Natural killer cell (primary cell): ENCODE data around the gene ASAP2. TPM values are rescaled to one million over a fixed set of nuclear protein-coding genes. Genes with fewer than 3 reads are reported as not detected.

Source experiments
- ATAC-seq, 3 donors: fragments of 150-1000 bp in 2 of 3; fragments of 200-7000 bp in 1 of 3; cut with Tn5 transposase; 1 replicate in 1 of 3; 2 replicates in 2 of 3; pipeline ENCODE4 v1.10.0; 2021; ENCODE audit warnings: mild to moderate bottlenecking in 2 of 3, moderate library complexity in 2 of 3
- DNase-seq, 2 donors: peaks; one replicate each; pipeline versions ENCODE4 v3.0.0 to v3.0.0-alpha.2; 2013 to 2021; ENCODE audit warnings: mixed read lengths in 1 of 2
- H3K27ac ChIP-seq: one replicate; pipeline ENCODE4 v1.5.1; 2013; ENCODE audit warnings: mild to moderate bottlenecking, low read length
- H3K27me3 ChIP-seq: one replicate; pipeline ENCODE4 v1.6.1; 2013; ENCODE audit warnings: low read length; ENCODE audit not compliant: control insufficient read depth, insufficient read depth
- H3K36me3 ChIP-seq: one replicate; pipeline ENCODE4 v1.6.1; 2013; ENCODE audit warnings: low read length; ENCODE audit not compliant: control insufficient read depth, insufficient read depth
- H3K4me1 ChIP-seq: one replicate; pipeline ENCODE4 v1.6.1; 2013; ENCODE audit warnings: low read length; ENCODE audit not compliant: control insufficient read depth, insufficient read depth
- H3K4me3 ChIP-seq: one replicate; pipeline ENCODE4 v1.5.1; 2013; ENCODE audit warnings: low read length
- H3K9me3 ChIP-seq: one replicate; pipeline ENCODE4 v1.6.1; 2013; ENCODE audit warnings: low read length; ENCODE audit not compliant: control insufficient read depth, insufficient read depth
- H3K27ac Mint-ChIP-seq, 2 donors: one replicate each; pipeline ENCODE4 v1.8.0; 2022; ENCODE audit warnings: mild to moderate bottlenecking in 2 of 2, mixed read lengths in 2 of 2, moderate library complexity in 1 of 2
- H3K27me3 Mint-ChIP-seq, 2 donors: one replicate each; pipeline ENCODE4 v1.8.0; 2022; ENCODE audit warnings: low read depth in 2 of 2, mixed read lengths in 2 of 2
- H3K36me3 Mint-ChIP-seq: one replicate; pipeline ENCODE4 v1.8.0; 2022; ENCODE audit warnings: mixed read lengths
- H3K4me1 Mint-ChIP-seq, 2 donors: one replicate each; pipeline ENCODE4 v1.8.0; 2022; ENCODE audit warnings: mixed read lengths in 2 of 2
- H3K4me3 Mint-ChIP-seq: one replicate; pipeline ENCODE4 v1.8.0; 2022; ENCODE audit warnings: mild to moderate bottlenecking, moderate library complexity, mixed read lengths
- H3K9me3 Mint-ChIP-seq, 2 donors: one replicate each; pipeline ENCODE4 v1.8.0; 2022; ENCODE audit warnings: mixed read lengths in 2 of 2
- CTCF ChIP-seq: fragments of 200-600 bp; IDR thresholded peaks from one replicate; pipeline ENCODE4 v1.8.0; 2022; ENCODE audit warnings: antibody characterized with exemption
- WGBS: methylation state at CpG from one replicate; pipeline ENCODE4 v1.1.7; 2013; ENCODE audit warnings: missing lambda C conversion rate; ENCODE audit not compliant: insufficient coverage; 5-methylcytosine and 5-hydroxymethylcytosine counted together
- intact Hi-C: fragments of 100-400 bp; cut with micrococcal nuclease; formaldehyde crosslinking; loops from one replicate; pipeline ENCODE4 v1.14.2; 2022
- total RNA-seq, 4 donors: library from RNA; stranded (reverse); fragments of 120-200 nt in 1 of 4; gene quantifications; one replicate each; pipeline versions ENCODE4 v1.2.3 to v1.2.4, GENCODE V29; 2013 to 2022

The ASAP2 gene
- total RNA-seq, 3 donors from 2014 or later (not counting 1 experiment from before 2014, with no cell fraction given): 0.20 to 1.8 (median 0.60) TPM

DNA sequence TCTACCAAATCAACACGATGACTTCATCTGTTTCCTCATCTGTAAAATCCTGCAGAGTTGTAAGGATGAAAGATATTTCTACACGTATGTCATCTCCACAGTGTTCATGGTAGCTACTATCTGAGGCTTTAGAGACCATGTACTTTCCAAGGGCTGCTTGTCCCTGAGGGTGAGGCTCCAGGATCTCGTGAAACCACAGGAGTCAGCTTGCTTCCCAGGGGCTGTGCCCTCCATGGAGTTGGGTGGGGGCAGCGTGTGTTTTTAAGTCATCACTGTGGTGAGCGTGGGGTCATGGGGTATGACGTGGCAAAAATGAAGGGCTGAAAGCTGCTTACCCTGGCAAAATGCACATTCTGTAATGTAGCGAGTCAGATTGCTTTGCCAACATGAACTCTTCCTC is 81.6 kb downstream of the ASAP2 start:
- no peaks in the 10 kb centered on the region for H3K4me1 ChIP-seq
- no peaks in the 10 kb centered on the region for H3K9me3 Mint-ChIP-seq
- TF ChIP-seq CTCF: no peak
- ATAC-seq: no peak
- peaks cover 23% of the 10 kb centered on the region in 2 donors for H3K27me3 Mint-ChIP-seq
- no peak overlapping the region for H3K27ac Mint-ChIP-seq
- H3K27ac ChIP-seq: no peak overlapping the region
- no peaks in the 10 kb centered on the region for H3K36me3 ChIP-seq
- peaks cover 1% of the 10 kb centered on the region for H3K27me3 ChIP-seq
- H3K4me3 ChIP-seq: no peak overlapping the region
- no peaks in the 10 kb centered on the region for H3K36me3 Mint-ChIP-seq
- no peak overlapping the region for H3K4me3 Mint-ChIP-seq
- no peak for DNase-seq
- no peaks in the 10 kb centered on the region for H3K4me1 Mint-ChIP-seq
- intact Hi-C loops: no loop called here
- no peaks in the 10 kb centered on the region for H3K9me3 ChIP-seq
- 80% methylated on average over 6 of the region's 7 CpGs for WGBS

GRCh38 chr2:9288681-9289338 is 82.2 kb downstream of the ASAP2 start:
- no peak for TF ChIP-seq CTCF
- no peaks in the 10 kb centered on the region for H3K36me3 Mint-ChIP-seq
- no peak for ATAC-seq
- Histone ChIP-seq H3K27ac (no peak overlapping the region), H3K36me3 (no peaks in the 10 kb centered on the region), H3K9me3 (no peaks in the 10 kb centered on the region), H3K27me3 (peaks cover 2% of the 10 kb centered on the region), H3K4me1 (no peaks in the 10 kb centered on the region), H3K4me3 (no peak overlapping the region)
- H3K4me1 Mint-ChIP-seq: no peaks in the 10 kb centered on the region
- WGBS: 86% methylated on average over 5 of the region's 5 CpGs
- DNase-seq: no peak
- no peak overlapping the region for H3K27ac Mint-ChIP-seq
- intact Hi-C loops: no loop called here
- H3K9me3 Mint-ChIP-seq: no peaks in the 10 kb centered on the region
- H3K27me3 Mint-ChIP-seq: peaks cover 25 to 29% of the 10 kb centered on the region in 2 donors
- H3K4me3 Mint-ChIP-seq: no peak overlapping the region

DNA sequence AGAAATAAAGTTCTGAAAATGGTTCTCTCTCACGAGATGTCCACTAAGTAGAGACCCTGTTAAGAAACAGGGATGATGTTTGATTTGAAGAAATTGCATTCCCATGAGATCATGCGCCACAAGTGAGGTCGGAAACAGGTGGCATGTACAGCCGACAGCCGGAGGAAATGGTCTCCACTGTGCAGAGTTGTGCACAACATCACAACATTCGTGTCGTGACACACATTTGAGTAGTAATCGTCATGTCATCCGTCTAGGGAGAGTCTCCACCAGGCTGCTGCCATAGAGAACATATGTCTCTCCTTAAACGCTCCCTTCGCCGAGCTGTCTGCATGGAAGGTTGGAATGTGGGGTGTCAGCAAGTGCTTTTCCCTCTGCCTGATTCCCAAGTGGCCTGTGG is 84.7 kb downstream of the ASAP2 start:
- no peak for TF ChIP-seq CTCF
- Mint-ChIP-seq H3K4me3 (no peak overlapping the region), H3K9me3 (no peaks in the 10 kb centered on the region), H3K27ac (no peak overlapping the region), H3K36me3 (no peaks in the 10 kb centered on the region), H3K4me1 (no peaks in the 10 kb centered on the region), H3K27me3 (peaks cover 29 to 30% of the 10 kb centered on the region in 2 donors)
- Histone ChIP-seq H3K27me3 (peaks cover 2% of the 10 kb centered on the region), H3K27ac (no peak overlapping the region), H3K36me3 (no peaks in the 10 kb centered on the region), H3K4me1 (no peaks in the 10 kb centered on the region), H3K4me3 (no peak overlapping the region), H3K9me3 (no peaks in the 10 kb centered on the region)
- WGBS: 91% methylated on average over 12 of the region's 12 CpGs
- DNase-seq (no peak), ATAC-seq (no peak)
- intact Hi-C loops: no loop called here

DNA sequence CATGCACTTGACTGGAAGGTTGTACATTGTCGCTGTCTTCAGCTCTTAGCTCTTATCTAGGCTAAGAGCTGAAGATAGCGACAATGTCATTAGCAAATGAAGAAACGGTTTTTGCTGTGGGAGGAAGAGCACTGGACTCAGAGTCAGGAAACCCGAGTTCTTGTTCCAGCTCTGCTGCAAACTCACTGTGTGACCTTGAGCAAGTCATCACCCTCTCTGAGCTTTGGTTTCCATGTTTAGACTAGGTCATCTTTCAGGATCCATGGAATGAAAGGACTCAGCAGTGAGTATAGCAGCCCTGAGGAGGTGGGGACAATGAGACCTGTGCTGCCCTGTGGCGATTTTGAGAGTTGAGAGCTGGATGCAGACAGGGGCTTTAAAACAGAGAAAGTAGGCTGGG is 85.3 kb downstream of the ASAP2 start:
- Histone ChIP-seq H3K27ac (no peak overlapping the region), H3K4me1 (no peaks in the 10 kb centered on the region), H3K27me3 (peaks cover 2% of the 10 kb centered on the region), H3K9me3 (no peaks in the 10 kb centered on the region), H3K36me3 (no peaks in the 10 kb centered on the region), H3K4me3 (no peak overlapping the region)
- DNase-seq: no peak
- WGBS: 87% methylated on average over 5 of the region's 5 CpGs
- no peak for TF ChIP-seq CTCF
- Mint-ChIP-seq H3K27me3 (peaks cover 29 to 30% of the 10 kb centered on the region in 2 donors), H3K4me1 (no peaks in the 10 kb centered on the region), H3K27ac (no peak overlapping the region), H3K4me3 (no peak overlapping the region), H3K36me3 (no peaks in the 10 kb centered on the region), H3K9me3 (no peaks in the 10 kb centered on the region)
- no peak for ATAC-seq
- intact Hi-C loops: no loop called here
